Peyer's patch (tissue), 4 donors: Measurements from ENCODE around the gene EYS. TPM values are rescaled to one million over a fixed set of nuclear protein-coding genes. Genes with fewer than 3 reads are reported as not detected.

ENCODE experiments used
- DNase-seq, 3 donors: peaks; one replicate each; pipeline ENCODE4 v3.0.0-alpha.2; 2017 to 2019
- H3K27ac ChIP-seq, 4 donors: fragments of 200-600 bp; sonication (generic); one replicate each; pipeline ENCODE4 v1.5.1; 2016 to 2019
- H3K27me3 ChIP-seq, 2 donors: fragments of 200-600 bp; sonication (generic); one replicate each; pipeline ENCODE4 v1.5.1; 2019
- H3K36me3 ChIP-seq, 3 donors: fragments of 200-600 bp; sonication (generic); one replicate each; pipeline ENCODE4 v1.5.1; 2016 to 2019
- H3K4me1 ChIP-seq, 4 donors: fragments of 200-600 bp; sonication (generic); one replicate each; pipeline ENCODE4 v1.5.1; 2016 to 2019
- H3K4me3 ChIP-seq, 4 donors: fragments of 200-600 bp; sonication (generic); 1 replicate in 3 of 4; 2 replicates in 1 of 4; pipeline ENCODE4 v1.5.1; 2016 to 2019; ENCODE audit warnings: mild to moderate bottlenecking in 1 of 4
- H3K9me3 ChIP-seq, 4 donors: fragments of 200-600 bp; sonication (generic); one replicate each; pipeline ENCODE4 v1.5.1; 2016 to 2019; ENCODE audit warnings: mild to moderate bottlenecking in 1 of 4
- CTCF ChIP-seq, 6 experiments: fragments of 450-650 bp in 4 of 6; fragments of 200-600 bp in 2 of 6; sonication (generic) in 1 of 6; IDR thresholded peaks; one replicate each; pipeline ENCODE4 v1.5.1; 2017 to 2019; ENCODE audit warnings: antibody characterized with exemption in 6 of 6, mild to moderate bottlenecking in 3 of 6, moderate library complexity in 1 of 6
- POLR2A ChIP-seq, 2 donors: fragments of 450-650 bp; IDR thresholded peaks; one replicate each; pipeline ENCODE4 v1.5.1; 2017; ENCODE audit warnings: antibody characterized with exemption in 2 of 2, mild to moderate bottlenecking in 2 of 2, moderate library complexity in 2 of 2
- total RNA-seq, 4 donors: library from RNA; depleted of rRNA; stranded (reverse); fragments of >200 nt; gene quantifications; one replicate each; pipeline ENCODE4 v1.1.0, GENCODE V29; 2016

The EYS gene
- total RNA-seq, 4 donors from 2014 or later, result 0.13 to 1.5 (median 0.35) TPM; not detected in 1

- H3K27me3 ChIP-seq, result no peaks in the 10 kb centered on the region
- no peak overlapping the region for H3K27ac ChIP-seq
- H3K9me3 ChIP-seq, result no peaks in the 10 kb centered on the region
- no peaks in the 10 kb centered on the region for H3K36me3 ChIP-seq
- no peak for DNase-seq
- H3K4me3 ChIP-seq, result no peak overlapping the region
- no peaks in the 10 kb centered on the region for H3K4me1 ChIP-seq
- TF ChIP-seq CTCF (IDR thresholded peaks at IDR 0.05), result no peak
- no peak for TF ChIP-seq POLR2A (IDR thresholded peaks at IDR 0.05)
Observed at GRCh38 chr6:65461121-65461520, 245.9 kb downstream of the EYS start.

GRCh38 chr6:65452333-65452732, 254.7 kb downstream of the EYS start:
- Histone ChIP-seq H3K27ac (no peak overlapping the region), H3K36me3 (no peaks in the 10 kb centered on the region), H3K4me1 (no peaks in the 10 kb centered on the region), H3K4me3 (no peak overlapping the region), H3K27me3 (no peaks in the 10 kb centered on the region), H3K9me3 (no peaks in the 10 kb centered on the region)
- no peak for DNase-seq
- TF ChIP-seq CTCF (IDR thresholded peaks at IDR 0.05) (no peak), POLR2A (IDR thresholded peaks at IDR 0.05) (no peak)

- TF ChIP-seq POLR2A (IDR thresholded peaks at IDR 0.05) (no peak), CTCF (IDR thresholded peaks at IDR 0.05) (no peak)
- DNase-seq, result no peak
- H3K9me3 ChIP-seq, result no peaks in the 10 kb centered on the region
- no peak overlapping the region for H3K27ac ChIP-seq
- H3K4me3 ChIP-seq, result no peak overlapping the region
- H3K36me3 ChIP-seq, result no peaks in the 10 kb centered on the region
- no peaks in the 10 kb centered on the region for H3K4me1 ChIP-seq
- H3K27me3 ChIP-seq, result no peaks in the 10 kb centered on the region
Observed at GRCh38 chr6:65450451-65450850, 256.6 kb downstream of the EYS start.

GRCh38 chr6:65449926-65450325, 257.1 kb downstream of the EYS start:
- Histone ChIP-seq H3K4me1 (no peaks in the 10 kb centered on the region), H3K4me3 (no peak overlapping the region), H3K9me3 (no peaks in the 10 kb centered on the region), H3K36me3 (no peaks in the 10 kb centered on the region), H3K27ac (no peak overlapping the region), H3K27me3 (no peaks in the 10 kb centered on the region)
- no peak for DNase-seq
- no peak for TF ChIP-seq POLR2A (IDR thresholded peaks at IDR 0.05)
- no peak for TF ChIP-seq CTCF (IDR thresholded peaks at IDR 0.05)

- no peak for DNase-seq
- Histone ChIP-seq H3K27me3 (no peaks in the 10 kb centered on the region), H3K27ac (no peak overlapping the region), H3K9me3 (no peaks in the 10 kb centered on the region), H3K4me3 (no peak overlapping the region), H3K36me3 (no peaks in the 10 kb centered on the region), H3K4me1 (no peaks in the 10 kb centered on the region)
- TF ChIP-seq CTCF (IDR thresholded peaks at IDR 0.05), result no peak
- TF ChIP-seq POLR2A (IDR thresholded peaks at IDR 0.05), result no peak
Observed at GRCh38 chr6:65448866-65449265, 258.2 kb downstream of the EYS start.

- TF ChIP-seq CTCF (IDR thresholded peaks at IDR 0.05) (no peak), POLR2A (IDR thresholded peaks at IDR 0.05) (no peak)
- Histone ChIP-seq H3K27me3 (no peaks in the 10 kb centered on the region), H3K9me3 (no peaks in the 10 kb centered on the region), H3K4me1 (no peaks in the 10 kb centered on the region), H3K4me3 (no peak overlapping the region), H3K27ac (no peak overlapping the region), H3K36me3 (no peaks in the 10 kb centered on the region)
- DNase-seq, result no peak
Observed at GRCh38 chr6:65436281-65436680, 270.7 kb downstream of the EYS start.
